ENCODE measurements around the gene LACTBL1.
A peak's percentile ranks its signal among the peaks of the same experiment; 100 is the strongest.
"Not testable (repeated sequence)": the region's sequence is repeated elsewhere in the genome, so short reads cannot be mapped to it uniquely, and the experiment has no call there.

Gene LACTBL1

DNA sequence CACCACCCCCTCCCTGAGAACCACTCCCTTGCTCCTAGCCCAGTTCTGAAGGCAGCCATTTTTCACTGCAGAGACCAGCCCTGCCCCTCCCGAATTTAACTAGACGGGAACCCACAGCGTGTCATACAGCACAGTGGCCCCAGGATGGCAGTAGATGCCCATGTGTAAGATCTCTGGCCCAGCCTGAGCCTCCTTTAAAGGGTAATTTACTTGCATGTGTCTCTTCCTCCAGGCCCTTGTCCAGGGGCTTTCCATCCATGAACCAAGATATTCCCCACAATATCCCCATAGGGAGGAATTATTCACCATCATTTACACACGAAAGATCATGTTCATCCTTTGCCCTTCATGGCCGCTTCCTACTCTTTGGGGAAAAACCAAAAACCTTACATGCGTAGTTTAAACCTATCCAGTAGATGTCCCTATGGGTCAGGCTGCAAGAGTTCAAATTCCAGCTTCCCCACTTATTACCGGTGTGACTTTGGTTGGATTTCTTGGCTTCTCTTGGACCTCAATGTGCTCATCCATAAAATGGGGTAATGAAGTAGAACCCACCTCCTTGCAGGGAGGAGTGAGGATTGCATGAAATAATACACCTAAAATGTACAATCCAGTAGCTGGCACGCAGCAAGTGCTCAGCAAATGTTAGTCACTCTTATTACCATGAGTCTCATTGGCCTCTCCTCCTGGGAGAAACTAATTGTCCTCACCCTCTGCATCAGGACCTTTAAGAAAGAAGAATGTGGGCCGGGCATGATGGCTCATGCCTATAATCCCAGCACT, 4.0 kb upstream of the LACTBL1 start:
- DNase-seq (ENCODE audit: low read depth): peak; percentile 81

DNA sequence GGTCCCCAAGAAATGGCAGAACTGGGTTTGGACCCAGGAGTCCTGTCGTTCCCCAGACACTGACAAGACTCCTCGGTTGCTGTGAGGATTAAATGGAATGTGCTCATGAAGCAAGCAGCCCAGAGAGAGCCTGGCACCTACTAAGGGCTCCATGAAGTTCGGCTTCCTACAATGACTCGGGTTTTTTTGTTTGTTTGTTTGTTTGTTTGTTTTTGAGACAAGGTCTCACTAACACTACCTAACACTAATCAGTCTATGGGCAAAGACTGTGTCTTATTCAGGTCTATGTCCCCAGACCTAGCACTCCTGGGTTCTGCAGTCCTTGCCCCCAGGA, 3.4 kb upstream of the LACTBL1 start:
- DNase-seq (ENCODE audit: low read depth): no peak

DNA sequence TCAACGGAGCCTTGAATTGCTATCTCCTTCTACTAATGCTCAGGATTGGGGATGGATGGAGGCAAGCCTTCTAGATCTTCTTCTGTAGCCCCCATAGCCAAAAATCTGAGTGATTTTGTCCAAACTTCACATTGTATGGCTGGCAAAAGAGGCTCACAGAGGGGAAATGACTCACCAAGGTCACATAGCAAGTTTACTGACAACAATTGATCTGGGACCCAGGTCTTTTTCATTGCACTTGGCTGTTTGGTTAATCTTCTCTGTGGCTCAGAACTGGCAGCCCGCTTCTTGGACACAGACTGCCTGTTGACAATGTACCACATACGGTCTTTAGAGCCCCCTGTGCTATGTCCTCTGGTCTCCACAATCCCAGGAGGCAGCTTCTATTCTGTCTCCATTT, 3.0 kb upstream of the LACTBL1 start:
- DNase-seq (ENCODE audit: low read depth): no peak

DNA sequence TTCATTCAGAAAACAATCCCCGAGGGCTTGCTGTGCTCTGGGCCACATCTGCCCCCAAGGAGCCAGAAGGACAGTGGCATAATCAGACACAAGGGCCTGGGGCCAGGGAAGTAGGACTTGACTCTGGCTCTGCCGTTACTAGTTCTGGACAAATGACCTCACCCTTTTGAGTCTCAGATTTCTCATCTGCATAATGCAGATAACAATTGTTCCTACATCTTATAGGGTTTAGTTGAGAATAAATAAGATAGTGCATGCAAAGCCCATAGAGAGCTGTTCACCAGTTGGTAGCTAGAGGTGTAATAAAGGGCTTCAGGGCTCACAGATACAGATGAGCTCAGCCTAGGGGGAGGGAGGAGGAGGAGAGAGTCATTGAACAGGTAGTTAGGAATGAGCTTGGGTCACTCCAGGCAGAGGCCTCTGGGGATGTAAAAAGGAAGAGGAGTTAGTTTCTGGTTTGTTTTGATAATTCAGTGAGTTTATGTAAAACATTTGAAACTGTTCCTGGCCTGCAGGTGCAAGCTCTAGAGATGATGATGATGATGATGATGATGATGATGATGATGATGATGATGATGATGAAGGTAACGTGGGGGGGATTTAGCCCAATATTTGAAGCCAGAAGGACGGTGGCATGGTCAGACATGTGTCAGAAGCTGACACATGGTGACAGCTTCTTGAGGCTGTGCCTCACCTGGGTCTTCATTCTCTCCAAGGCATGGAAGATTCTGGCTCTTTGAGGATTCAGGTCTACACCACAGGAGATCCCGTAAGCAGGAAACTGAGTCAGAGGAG, 858 bp downstream of the LACTBL1 start:
- DNase-seq (ENCODE audit: low read depth): no peak

DNA sequence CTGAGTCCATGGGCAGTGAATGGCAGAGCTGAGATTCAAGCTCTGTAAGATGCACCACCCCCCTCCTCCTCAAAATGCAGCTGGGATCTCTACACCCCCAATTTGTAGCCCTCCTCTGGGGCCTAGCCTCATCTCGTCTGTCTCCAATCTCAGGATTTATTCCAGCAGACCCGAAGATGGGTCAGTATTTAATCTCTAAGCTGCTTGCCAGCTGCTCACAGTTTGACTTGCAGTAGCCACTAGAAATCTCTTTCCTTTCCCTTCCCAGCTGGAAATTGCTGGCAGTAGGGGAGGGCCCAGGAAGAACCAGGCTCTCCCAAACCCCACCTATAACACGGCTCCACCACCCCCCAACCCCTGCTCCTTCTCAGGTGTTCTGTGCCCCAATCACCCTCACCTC, 1.5 kb downstream of the LACTBL1 start:
- no peak for DNase-seq (ENCODE audit: low read depth)

DNA sequence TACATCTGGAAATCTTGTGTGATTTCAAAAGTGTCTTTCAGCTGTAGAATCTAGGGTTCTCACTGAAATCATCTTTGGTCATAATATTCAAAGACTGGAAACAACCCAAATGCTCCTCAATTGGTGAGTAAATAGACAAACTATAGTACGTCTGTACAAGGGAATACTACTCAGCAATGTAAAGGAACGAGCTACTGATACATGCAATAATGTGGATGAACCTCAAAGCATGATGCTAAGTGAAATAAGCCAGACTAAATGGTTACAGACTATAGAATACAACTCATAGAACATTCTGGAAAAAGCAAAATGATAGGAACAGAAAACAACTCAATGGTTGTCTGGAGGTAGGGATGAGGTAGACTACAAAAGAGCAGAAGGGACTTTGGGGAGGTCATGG, 2.6 kb downstream of the LACTBL1 start:
- DNase-seq (ENCODE audit: low read depth): no peak

DNA sequence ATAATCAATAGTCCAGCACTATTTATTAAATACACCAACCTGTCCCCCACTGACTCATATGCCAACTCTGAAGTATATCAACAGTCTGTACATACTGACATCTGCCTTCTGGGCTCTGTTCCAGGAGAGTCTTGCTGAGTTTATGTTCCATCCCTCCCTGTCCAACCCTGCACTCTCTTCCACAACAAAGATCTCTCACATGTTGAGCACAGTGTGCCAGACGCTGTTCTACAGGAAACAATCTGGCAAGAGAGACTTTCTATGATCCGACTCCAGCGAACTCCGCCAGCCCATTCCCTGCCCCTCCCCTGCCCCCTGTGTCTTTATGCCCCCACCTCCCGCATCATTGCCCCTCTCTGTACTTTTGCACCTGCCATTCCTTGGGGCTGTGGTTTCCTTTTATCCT, 3.4 kb downstream of the LACTBL1 start:
- DNase-seq (ENCODE audit: low read depth): peak; percentile 72

DNA sequence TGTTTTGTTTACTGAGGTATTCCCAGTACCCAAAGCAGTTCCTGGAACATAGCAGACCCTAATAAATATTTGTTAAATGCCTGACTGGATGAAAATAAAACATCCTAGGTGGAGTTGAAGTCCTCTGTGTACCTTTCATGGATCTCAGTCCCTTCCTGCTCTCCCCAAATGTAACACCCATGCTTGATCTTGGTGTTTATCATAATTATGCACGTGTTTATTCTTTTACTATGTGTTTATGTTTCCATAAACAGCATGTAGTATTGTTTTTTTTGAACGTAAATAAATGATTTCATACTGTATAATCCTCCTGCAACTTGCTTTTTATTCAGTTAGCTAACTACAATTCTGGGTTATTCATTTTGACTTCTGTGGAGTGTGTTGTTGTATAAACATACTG, 4.8 kb downstream of the LACTBL1 start:
- no peak for DNase-seq (ENCODE audit: low read depth)

DNA sequence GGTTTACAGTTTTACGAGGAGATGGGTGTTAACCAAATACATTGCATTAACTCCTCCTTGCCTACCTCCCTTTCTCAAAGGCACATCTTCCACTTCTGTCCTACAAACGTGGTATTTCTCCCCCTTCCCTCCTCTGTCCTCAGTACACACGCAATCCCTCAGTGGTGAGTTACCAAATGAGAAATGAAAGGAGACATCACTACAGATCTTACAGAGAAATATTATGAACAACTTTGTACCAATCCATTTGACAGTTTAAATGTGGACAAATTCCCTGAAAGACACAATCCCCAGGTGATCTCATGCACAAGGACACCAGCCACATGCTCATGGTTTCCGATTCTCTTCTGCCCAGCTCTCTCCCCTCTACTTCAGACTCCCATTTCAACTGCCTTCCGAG, 6.4 kb downstream of the LACTBL1 start:
- no peak for DNase-seq (ENCODE audit: low read depth)

DNA sequence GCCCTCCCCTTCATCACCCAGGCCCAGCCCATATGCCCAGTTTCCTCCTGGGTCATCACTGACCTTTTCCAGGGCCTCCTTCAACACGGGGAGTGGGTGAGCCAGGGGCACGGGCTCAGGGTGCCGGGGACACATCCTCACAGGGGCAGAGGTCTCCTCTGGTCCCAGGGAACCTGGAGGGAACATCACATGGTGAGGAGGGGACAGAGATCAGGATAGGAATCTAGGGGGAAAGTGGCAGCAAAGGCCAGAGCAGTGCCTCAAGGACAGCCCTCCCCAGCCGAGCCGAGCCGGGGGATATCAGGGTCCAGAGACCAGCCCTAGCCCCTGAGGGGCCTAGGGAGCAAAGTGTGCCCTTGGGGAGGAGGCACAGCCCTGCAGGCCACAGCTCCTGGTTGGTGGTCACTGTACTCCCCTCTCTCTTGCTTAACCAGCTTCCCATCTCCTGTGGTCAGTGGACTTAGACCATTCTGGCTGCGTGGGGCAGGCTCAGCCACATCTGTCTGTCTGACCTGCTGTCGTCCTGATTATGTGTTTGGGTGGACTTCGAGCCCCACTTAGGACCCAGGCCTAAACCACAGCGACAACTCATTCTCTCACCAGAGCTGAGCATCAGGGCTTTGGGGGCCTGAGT, 9.5 kb downstream of the LACTBL1 start:
- DNase-seq (ENCODE audit: low read depth): no peak

DNA sequence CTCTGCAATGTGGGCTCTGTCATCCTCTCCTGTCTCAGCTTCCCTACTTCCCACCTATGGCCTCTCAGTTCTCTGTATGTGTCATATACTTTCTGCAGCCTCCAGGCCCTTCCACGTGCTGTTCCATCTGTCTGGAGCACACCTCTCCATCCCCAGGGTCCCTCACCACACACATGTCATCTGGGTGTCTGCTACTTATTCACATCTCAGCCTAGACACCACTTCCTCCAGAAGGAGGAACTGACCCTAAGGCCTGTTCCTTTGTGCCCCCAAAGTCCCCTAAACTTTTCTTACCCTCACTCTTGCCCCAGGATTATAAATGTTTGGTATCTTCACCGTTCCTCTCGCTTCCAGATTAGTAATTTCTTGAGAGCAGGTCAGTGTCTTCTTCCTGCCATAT, 10.1 kb downstream of the LACTBL1 start:
- DNase-seq (ENCODE audit: low read depth): no peak

DNA sequence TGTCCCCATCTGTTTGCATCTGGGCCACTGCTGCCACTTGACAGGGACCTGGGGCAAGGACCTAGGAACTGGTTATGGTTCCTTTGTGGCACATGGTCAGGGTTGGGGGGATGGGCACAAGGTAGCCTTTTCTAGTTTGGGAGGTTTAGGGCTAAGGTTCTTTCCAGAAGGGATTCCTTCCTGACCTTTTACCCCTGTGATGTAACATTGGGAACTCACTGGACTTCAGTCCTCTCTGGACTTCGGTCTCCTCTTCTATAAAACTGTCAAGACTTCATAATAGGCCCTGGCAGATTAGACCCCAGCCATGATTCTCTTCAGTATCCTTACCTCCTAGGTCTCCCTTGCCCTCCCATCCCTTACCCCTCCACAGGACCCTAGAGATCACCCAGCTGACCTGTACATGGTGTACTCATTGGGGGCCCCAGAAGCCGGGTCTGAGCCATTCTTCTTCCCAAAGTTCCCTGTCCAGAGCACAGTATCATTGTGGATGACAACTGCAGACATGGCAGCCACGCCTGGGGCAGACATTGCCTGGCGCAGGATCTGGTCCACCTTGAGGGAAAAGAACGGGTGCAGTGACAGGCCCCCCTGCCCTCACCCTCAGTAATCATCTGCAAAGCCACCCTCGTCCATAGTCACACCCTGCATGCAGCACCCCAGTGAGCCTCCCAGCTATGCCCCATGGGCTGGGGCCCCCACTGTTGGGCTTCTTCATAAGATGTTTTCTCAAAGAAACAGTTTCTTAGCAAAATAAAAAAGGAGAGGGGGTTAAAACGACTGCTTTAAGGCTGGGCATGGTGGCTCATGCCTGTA, 12.9 kb downstream of the LACTBL1 start:
- DNase-seq (ENCODE audit: low read depth): no peak

DNA sequence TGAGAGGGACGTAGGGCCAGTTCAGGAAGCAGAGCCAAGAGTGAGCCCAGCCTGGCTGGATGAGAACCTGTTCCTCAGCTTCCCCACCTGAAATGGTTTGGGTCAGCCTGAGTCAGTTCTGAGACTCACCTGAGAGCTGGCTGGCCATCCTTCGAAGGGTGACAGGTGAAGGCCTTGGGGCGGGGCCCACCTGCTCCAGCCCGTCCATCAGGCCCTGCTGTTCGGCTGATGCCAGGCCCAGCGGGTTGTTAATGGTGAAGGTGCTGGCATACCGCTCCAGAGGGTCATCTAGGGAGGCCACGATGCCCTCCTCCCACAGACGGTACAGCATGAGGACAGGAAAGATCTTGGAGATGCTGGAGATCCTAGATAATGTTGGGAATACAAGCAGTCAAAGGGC, 14.1 kb downstream of the LACTBL1 start:
- DNase-seq (ENCODE audit: low read depth): no peak

DNA sequence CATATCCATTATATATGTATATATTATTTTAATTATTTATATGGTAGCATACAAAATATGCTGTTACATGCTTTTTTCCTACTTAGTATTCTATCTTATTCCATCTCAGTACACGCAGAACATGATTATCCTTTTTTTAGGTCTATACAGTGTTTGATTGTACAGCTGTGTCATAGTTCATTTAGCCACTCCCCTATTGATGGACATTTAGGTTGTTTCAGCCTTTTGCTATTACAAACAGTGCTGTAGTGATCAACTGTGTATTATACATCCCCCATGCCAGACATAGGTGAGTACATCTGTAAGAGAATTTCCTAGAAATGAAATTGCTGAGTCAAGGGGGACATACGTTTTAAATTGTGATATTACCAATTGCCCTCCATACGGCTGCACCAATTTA, 15.6 kb downstream of the LACTBL1 start:
- DNase-seq (ENCODE audit: low read depth): no peak

DNA sequence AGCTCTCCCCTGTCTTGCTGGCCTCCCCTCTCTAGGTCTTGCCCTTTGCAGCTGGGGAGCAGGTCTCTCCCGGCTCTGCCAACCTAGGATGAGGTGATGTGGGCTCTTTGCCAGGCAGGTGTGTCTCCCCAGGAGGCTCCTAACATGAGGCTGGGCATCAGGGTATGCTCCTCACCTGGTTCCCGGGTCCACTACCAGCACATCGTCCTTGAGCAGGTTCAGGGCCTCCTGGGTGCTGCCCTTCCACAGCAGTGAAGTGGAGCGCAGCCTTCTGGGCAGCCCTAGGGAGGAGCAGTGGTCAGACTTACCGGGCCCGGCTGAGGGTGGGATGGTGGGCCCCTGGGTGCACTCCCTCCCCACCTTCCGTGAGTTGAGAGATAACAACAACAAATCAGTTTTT, 17.5 kb downstream of the LACTBL1 start:
- no peak for DNase-seq (ENCODE audit: low read depth)

DNA sequence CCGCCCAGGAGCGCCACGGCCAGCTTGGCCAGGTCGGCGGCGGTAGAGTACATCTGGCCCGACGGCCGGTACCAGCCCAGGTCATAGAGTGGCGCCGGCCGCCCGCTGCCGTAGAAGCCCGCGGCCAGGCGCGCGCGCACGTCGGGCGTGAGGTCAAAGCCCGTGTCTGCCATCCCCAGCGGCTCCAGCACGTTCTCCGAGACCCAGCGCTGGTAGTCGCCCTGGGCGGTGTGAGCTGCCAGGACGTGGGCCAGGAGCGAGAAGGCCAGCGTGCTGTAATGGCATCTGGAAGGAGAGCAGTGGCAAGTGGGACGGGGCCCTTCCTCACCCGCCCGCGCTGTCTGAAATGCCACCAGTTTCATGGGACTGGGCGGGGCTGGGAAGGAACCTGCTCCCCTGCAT, 18.9 kb downstream of the LACTBL1 start:
- no peak for DNase-seq (ENCODE audit: low read depth)

DNA sequence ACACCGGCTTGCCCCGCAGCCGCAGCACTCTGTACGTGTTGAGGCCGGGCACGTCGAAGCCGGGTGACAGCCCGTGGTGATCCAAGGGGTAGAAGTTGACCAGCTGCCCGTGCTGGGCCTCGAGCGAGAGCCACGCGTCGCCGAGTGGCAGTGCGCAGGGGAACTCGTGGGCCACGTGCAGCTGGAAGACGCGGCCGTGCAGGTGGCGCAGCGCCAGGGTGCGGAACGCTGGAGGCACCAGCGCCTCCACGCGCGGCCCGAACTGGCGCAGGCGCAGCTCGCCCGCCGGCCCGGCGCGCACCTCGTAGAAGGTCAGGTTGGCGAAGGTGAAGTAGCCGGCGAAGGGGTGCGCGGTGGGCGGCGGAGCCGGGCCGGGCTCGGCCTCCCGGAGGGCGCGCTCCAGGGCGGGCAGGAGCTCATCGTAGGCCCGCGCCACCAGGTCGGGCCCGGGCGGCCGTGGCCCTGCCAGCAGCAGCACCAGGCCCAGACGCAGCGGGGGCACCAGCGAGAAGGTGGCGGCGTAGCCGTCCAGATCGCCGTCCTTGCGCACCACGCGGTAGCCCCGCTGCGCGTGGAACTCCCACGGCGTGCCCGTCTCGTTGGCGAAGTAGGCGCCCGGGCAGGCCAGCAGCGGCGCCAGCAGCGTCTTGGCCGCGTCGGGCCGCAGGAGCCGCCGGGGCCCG, 19.5 kb downstream of the LACTBL1 start:
- DNase-seq (ENCODE audit: low read depth): no peak

DNA sequence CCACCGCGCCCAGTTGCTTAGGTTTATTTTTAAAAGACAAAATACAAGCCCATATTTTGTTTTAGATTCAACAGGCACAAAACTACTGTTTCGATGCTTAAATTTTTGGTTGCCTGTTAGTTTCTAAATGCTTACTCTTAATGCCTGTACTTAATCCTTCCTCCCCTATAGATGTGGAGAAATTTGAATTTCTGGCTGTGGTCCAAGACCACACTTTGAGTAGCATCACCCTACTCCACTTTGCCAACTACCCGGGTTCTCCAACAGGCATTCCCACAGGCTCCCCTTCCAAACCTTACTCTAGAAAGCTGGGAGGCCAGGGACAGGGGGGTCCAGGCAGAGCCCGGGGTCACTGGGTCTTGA, 20.0 kb downstream of the LACTBL1 start:
- no peak for DNase-seq (ENCODE audit: low read depth)

DNA sequence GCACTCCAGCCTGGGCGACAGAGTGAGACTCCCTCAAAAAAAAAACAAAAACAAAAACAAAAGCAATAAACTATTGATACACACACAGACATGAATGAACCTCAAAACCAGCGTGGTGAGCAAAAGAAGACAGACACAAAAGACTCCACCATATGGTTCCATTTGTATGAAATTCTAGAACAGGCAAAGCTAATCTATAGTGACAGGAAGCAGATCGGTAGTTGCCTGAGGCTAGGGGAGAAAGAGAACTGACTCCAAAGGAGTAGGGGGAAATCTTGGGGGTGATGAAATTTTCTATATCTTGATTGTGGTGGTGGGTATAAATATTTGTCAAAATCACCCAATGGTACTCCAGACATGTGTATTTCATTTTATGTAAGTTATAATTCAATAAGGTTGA, 20.9 kb downstream of the LACTBL1 start:
- DNase-seq (ENCODE audit: low read depth): no peak

DNA sequence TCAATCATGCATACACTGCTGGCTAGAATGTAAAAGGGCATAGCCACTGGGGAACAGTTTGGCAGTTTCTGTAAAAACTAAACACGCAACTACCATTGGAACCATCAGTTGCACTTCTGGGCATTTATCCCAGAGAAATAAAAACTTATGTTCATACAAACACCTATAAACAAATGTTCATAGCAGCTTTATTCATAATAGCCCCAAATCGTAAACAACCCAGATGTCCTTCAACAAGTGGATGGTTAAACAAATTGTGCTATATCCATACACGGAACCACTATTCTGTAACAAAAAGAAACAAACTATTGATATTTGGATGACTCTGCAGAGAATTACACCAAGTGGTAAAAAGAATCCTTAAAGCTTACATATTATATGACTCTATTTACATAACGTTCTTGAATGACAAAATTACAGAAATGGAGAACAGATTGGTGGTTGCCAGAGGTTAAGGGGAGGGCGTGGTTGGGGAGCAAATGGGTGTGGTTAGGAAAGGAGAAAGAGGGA, 22.8 kb downstream of the LACTBL1 start:
- DNase-seq (ENCODE audit: low read depth): no peak

DNA sequence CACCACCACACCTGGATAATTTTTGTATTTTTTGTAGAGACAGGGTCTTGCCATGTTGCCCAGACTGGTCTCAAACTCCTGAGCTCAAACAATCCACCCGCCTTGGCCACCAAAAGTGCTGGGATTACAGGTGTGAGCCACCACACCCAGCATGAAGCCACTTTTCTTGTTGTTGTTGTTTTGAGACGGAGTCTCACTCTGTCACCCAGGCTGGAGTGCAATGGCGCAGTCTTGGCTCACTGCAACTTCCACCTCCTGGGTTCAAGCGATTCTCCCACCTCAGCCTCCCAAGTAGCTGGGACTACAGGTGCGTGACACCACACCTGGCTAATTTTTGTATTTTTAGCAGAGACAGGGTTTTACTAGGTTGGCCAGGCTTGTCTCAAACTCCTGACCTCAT, 27.5 kb downstream of the LACTBL1 start:
- DNase-seq (ENCODE audit: low read depth): not testable (repeated sequence)
